Smooth muscle cell (in vitro differentiated cells): Measurements from ENCODE around the gene TMEM273. TPM values are rescaled to one million over a fixed set of nuclear protein-coding genes. Genes with fewer than 3 reads are reported as not detected.

Source experiments
- DNase-seq: peaks from one replicate; lab custom pipeline; 2025; ENCODE audit not compliant: unreplicated experiment; lab: John Stamatoyannopoulos, UW
- H2AFZ ChIP-seq: fragments of 200-600 bp; sonication (generic); 2 replicates; pipeline ENCODE4 v1.6.0; 2016; ENCODE audit warnings: antibody characterized with exemption, low read depth, mild to moderate bottlenecking
- H3F3A ChIP-seq: fragments of 200-600 bp; sonication (generic); 2 replicates; pipeline ENCODE4 v1.6.0; 2017; ENCODE audit warnings: antibody characterized with exemption, low read depth
- H3K27ac ChIP-seq: fragments of 200-600 bp; sonication (generic); 2 replicates; pipeline ENCODE4 v1.5.1; 2016; ENCODE audit warnings: low read depth, mild to moderate bottlenecking
- H3K27me3 ChIP-seq: fragments of 200-600 bp; sonication (generic); 2 replicates; pipeline ENCODE4 v1.6.1; 2016; ENCODE audit warnings: low read depth, mild to moderate bottlenecking
- H3K36me3 ChIP-seq: fragments of 200-600 bp; sonication (generic); 2 replicates; pipeline ENCODE4 v1.5.1; 2016; ENCODE audit warnings: low read depth
- H3K4me1 ChIP-seq: fragments of 200-600 bp; sonication (generic); 2 replicates; pipeline ENCODE4 v1.5.1; 2016; ENCODE audit warnings: low read depth
- H3K4me2 ChIP-seq: fragments of 200-600 bp; sonication (generic); 2 replicates; pipeline ENCODE4 v1.6.0; 2016; ENCODE audit warnings: mild to moderate bottlenecking
- H3K4me3 ChIP-seq: fragments of 200-600 bp; sonication (generic); 2 replicates; pipeline ENCODE4 v1.5.1; 2016; ENCODE audit warnings: mild to moderate bottlenecking
- H3K79me2 ChIP-seq: fragments of 200-600 bp; sonication (generic); 2 replicates; pipeline ENCODE4 v1.6.0; 2016; ENCODE audit warnings: low read depth, mild to moderate bottlenecking
- H3K9ac ChIP-seq: fragments of 200-600 bp; sonication (generic); 2 replicates; pipeline ENCODE4 v1.6.0; 2016; ENCODE audit warnings: low read depth
- H3K9me3 ChIP-seq: fragments of 200-600 bp; sonication (generic); replicated peaks from 2 replicates; pipeline ENCODE4 v1.5.1; 2016; ENCODE audit warnings: low read depth
- H4K20me1 ChIP-seq: fragments of 200-600 bp; sonication (generic); 2 replicates; pipeline ENCODE4 v1.6.0; 2016; ENCODE audit warnings: low read depth
- WGBS: methylation state at CpG from one replicate; pipeline ENCODE4 v1.1.7; 2016; ENCODE audit warnings: low lambda C conversion rate; 5-methylcytosine and 5-hydroxymethylcytosine counted together
- polyA plus RNA-seq: library from polyadenylated mRNA; unstranded; fragments of >200 nt; fragmentation: Nextera tagmentation; extraction: Ambion mirVana; gene quantifications from 2 replicates; pipeline ENCODE4 v1.2.1, GENCODE V29; 2016
- total RNA-seq: library from RNA; depleted of rRNA; stranded (reverse); fragments of >200 nt; gene quantifications from 2 replicates; pipeline ENCODE4 v1.2.3, GENCODE V29; 2014
- TF ChIP-seq, protein P1 (sequence below): fragments of 200-600 bp; sonication (generic); IDR thresholded peaks from 2 replicates; pipeline ENCODE4 v1.5.1; 2017; ENCODE audit warnings: borderline replicate concordance, mild to moderate bottlenecking, antibody characterized with exemption; ENCODE audit not compliant: insufficient read depth, poor library complexity, severe bottlenecking

TMEM273 gene
- total and polyA plus RNA-seq, 2 experiments from 2014 or later: 0.09 TPM; not detected in 1

DNA sequence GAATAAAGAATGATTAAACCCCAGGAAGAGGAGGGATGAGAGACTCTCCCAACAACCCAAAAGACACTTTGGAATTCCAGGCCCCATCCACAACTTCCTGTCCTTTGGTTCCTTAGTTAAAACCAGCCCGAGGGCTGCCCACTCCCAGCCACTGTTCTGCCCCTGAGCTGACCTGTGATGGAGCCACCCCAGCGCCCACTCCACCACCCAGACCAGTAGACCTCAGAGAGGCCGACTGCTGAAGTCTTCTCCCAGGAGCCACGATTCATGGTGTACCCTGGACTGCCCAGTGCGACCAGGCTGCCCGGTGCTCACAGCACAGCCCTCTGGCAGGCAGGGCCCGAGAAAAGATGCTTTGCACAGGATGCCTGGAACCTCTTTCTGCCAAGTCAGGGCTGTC lies 79.5 kb downstream of the TMEM273 start:
- Histone ChIP-seq H3K4me1 (no peaks in the 10 kb centered on the region), H3K27ac (no peak overlapping the region), H3F3A (no peaks in the 10 kb centered on the region), H3K4me2 (no peak overlapping the region), H4K20me1 (peaks cover 6% of the 10 kb centered on the region), H3K9ac (no peak overlapping the region), H3K9me3 (no peaks in the 10 kb centered on the region), H3K79me2 (no peaks in the 10 kb centered on the region), H3K27me3 (no peaks in the 10 kb centered on the region), H2AFZ (no peak overlapping the region), H3K4me3 (no peak overlapping the region), H3K36me3 (no peaks in the 10 kb centered on the region)
- TF ChIP-seq, protein P1, sequence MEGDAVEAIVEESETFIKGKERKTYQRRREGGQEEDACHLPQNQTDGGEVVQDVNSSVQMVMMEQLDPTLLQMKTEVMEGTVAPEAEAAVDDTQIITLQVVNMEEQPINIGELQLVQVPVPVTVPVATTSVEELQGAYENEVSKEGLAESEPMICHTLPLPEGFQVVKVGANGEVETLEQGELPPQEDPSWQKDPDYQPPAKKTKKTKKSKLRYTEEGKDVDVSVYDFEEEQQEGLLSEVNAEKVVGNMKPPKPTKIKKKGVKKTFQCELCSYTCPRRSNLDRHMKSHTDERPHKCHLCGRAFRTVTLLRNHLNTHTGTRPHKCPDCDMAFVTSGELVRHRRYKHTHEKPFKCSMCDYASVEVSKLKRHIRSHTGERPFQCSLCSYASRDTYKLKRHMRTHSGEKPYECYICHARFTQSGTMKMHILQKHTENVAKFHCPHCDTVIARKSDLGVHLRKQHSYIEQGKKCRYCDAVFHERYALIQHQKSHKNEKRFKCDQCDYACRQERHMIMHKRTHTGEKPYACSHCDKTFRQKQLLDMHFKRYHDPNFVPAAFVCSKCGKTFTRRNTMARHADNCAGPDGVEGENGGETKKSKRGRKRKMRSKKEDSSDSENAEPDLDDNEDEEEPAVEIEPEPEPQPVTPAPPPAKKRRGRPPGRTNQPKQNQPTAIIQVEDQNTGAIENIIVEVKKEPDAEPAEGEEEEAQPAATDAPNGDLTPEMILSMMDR: no peak
- 96% methylated on average over 7 of the region's 7 CpGs for WGBS
- DNase-seq: no peak

DNA sequence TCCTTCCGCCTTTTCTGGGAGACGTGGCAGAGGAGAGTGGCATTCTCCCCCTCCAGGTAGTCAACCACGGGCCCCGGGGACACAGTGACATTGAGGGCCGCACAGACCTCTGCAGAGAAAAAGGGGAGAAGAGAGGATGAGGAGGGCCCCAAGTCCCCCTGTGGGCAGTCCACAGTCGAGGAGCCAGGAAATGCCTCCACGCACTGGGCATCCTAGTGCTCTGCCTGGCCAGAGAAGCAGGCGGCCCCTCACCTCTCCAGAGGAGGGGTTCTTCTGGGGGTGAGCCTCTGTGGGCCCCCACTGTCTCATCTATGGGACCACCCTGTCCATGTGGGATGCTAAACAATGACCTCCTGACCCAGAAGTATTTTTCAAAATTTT lies 80.3 kb downstream of the TMEM273 start:
- H3F3A ChIP-seq: no peaks in the 10 kb centered on the region
- DNase-seq: no peak
- no peak overlapping the region for H3K4me2 ChIP-seq
- peaks cover 6% of the 10 kb centered on the region for H4K20me1 ChIP-seq
- H3K9me3 ChIP-seq: no peaks in the 10 kb centered on the region
- no peaks in the 10 kb centered on the region for H3K4me1 ChIP-seq
- 99% methylated on average over 7 of the region's 8 CpGs for WGBS
- H3K79me2 ChIP-seq: no peaks in the 10 kb centered on the region
- no peaks in the 10 kb centered on the region for H3K36me3 ChIP-seq
- TF ChIP-seq, protein P1: no peak
- no peak overlapping the region for H3K4me3 ChIP-seq
- H3K9ac ChIP-seq: no peak overlapping the region
- H3K27me3 ChIP-seq: no peaks in the 10 kb centered on the region
- H2AFZ ChIP-seq: no peak overlapping the region
- H3K27ac ChIP-seq: no peak overlapping the region

DNA sequence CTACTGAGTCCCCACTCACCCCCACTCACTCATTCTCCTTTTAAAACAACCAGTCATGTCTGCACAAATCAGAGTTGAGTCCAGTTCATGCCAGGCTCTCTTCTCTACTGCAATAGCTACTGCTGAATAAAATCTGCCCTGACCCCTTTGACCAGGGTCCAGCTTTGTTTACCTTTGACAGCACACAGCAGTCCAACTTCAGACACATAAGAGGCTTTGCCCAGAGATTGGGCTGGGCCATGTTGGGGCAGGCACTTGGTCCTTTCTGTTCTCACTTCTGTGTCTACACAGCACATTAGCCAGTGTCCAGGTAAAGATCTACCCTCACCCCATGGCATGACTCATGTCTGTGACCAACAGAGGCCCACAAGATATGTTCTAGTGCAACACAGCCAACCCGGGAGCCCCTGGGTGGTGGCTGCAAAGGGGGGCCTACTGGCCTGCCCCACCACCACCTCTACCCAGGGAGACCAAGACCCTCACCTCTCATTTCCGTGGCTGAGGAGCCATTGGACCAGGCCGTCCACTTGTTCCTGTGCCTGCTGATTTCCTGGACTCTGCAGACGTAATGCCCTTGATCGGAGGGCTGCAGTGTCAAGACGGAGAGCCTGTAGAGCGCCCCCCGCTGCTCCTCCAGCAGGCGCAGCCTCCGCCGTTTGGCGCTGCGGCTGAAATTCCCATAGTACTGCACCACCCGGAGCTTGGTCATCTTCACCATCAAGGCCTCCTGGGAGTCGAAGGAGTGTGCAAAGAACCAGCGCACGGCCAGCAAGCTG lies 80.9 kb downstream of the TMEM273 start:
- DNase-seq: no peak
- WGBS: 97% methylated on average over 17 of the region's 17 CpGs
- TF ChIP-seq, protein P1: no peak
- Histone ChIP-seq H4K20me1 (peaks cover 6% of the 10 kb centered on the region), H3K79me2 (no peaks in the 10 kb centered on the region), H3K4me1 (no peaks in the 10 kb centered on the region), H3K4me2 (no peak overlapping the region), H3K27me3 (no peaks in the 10 kb centered on the region), H3K9me3 (no peaks in the 10 kb centered on the region), H3K9ac (no peak overlapping the region), H3K4me3 (no peak overlapping the region), H3F3A (no peaks in the 10 kb centered on the region), H2AFZ (no peak overlapping the region), H3K27ac (no peak overlapping the region), H3K36me3 (no peaks in the 10 kb centered on the region)

DNA sequence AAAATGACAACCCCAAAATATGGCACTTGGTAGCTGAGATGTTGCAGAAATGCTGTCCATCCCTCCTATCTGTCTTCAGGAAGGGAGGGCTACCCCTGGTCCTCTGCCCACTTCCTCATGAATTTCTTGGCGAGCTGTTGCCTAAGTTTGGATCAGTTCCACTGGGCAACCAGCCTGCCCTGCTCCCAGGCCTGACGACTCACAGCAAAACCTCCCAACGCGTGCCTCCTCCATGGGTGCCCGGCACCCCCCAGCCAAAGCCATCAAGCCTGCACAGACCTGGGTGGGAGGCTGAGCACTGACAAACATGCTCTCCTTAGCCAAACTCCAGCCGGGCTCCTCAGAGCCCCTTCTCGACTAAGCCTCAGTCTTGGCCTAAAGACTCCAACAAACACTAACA lies 81.7 kb downstream of the TMEM273 start:
- H3K4me2 ChIP-seq: no peak overlapping the region
- no peak overlapping the region for H3K4me3 ChIP-seq
- no peaks in the 10 kb centered on the region for H3K9me3 ChIP-seq
- H3K36me3 ChIP-seq: no peaks in the 10 kb centered on the region
- TF ChIP-seq, protein P1: no peak
- no peak overlapping the region for H2AFZ ChIP-seq
- no peaks in the 10 kb centered on the region for H3F3A ChIP-seq
- no peaks in the 10 kb centered on the region for H3K4me1 ChIP-seq
- DNase-seq: no peak
- no peak overlapping the region for H3K27ac ChIP-seq
- H3K79me2 ChIP-seq: no peaks in the 10 kb centered on the region
- no peak overlapping the region for H3K9ac ChIP-seq
- peaks cover 6% of the 10 kb centered on the region for H4K20me1 ChIP-seq
- H3K27me3 ChIP-seq: no peaks in the 10 kb centered on the region
- 94% methylated on average over 7 of the region's 7 CpGs for WGBS
